Activated naive CD8-positive, alpha-beta T cell treated with anti-CD3 and anti-CD28 coated beads, Interleukin-2, amount 50 U/mL, for 24 hours (primary cell): ENCODE results near the gene FGF6.
"Not testable (repeated sequence)": the region's sequence is repeated elsewhere in the genome, so short reads cannot be mapped to it uniquely, and the experiment has no call there.

Experiments
- ATAC-seq: fragments of 150-1000 bp; cut with Tn5 transposase; one replicate; pipeline ENCODE4 v1.10.0; 2021
- DNase-seq: peaks from one replicate; pipeline ENCODE4 v3.0.0; 2021
- H3K27ac Mint-ChIP-seq: one replicate; pipeline ENCODE4 v1.8.0; 2021; ENCODE audit warnings: mild to moderate bottlenecking, mixed read lengths
- H3K27me3 Mint-ChIP-seq: one replicate; pipeline ENCODE4 v1.8.0; 2021; ENCODE audit warnings: mixed read lengths
- H3K36me3 Mint-ChIP-seq: one replicate; pipeline ENCODE4 v1.8.0; 2021; ENCODE audit warnings: low read depth, mixed read lengths
- H3K4me1 Mint-ChIP-seq: one replicate; pipeline ENCODE4 v1.8.0; 2021; ENCODE audit warnings: mixed read lengths
- H3K4me3 Mint-ChIP-seq: one replicate; pipeline ENCODE4 v1.8.0; 2021; ENCODE audit warnings: mild to moderate bottlenecking, moderate library complexity, mixed read lengths
- H3K9me3 Mint-ChIP-seq: one replicate; pipeline ENCODE4 v1.8.0; 2021; ENCODE audit warnings: mixed read lengths

Gene FGF6

DNA sequence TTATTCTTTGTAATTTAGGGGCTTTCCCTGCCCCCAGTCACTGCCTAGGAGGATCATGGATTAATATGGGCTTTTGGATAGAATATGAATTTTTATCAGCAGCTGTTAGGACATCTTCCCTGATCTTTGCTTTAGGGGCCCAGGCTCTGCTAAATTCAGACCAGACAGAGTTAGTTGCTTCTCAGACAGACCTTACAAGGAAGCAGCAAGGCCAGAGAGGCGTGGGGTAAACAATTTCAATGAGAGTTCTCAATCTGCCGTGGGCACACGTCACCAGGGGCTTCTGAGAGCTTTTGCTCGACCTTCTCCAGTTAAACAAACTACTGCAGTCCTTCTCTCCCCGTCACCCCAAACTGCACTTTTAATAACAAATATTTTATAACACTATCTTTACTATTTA lies 27.7 kb downstream of the FGF6 start:
- DNase-seq: no peak
- no peaks in the 10 kb centered on the region for H3K36me3 Mint-ChIP-seq
- H3K27me3 Mint-ChIP-seq: peaks cover 6% of the 10 kb centered on the region
- H3K9me3 Mint-ChIP-seq: no peaks in the 10 kb centered on the region
- no peak overlapping the region for H3K4me3 Mint-ChIP-seq
- H3K27ac Mint-ChIP-seq: no peak overlapping the region
- peaks cover 8% of the 10 kb centered on the region for H3K4me1 Mint-ChIP-seq
- ATAC-seq: no peak

DNA sequence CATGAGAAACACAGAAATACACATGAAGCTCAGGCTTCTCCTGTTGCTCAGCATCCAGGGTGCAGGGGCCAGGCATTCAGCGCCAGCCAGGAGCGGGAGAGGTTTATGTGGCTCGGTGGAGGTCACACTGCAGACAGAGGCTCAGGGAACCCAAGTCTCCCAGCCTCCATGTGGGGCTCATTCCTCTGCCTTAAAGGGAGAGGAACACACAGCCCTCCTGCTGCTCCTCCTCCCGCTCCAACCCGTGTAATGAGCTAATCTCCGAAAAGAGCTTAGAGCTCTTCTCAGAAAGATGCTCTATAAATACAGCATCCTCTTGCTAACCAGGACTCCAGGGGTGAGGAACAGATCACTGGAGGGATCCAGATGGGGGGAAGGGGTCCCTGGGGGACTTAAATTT lies 28.2 kb downstream of the FGF6 start:
- Mint-ChIP-seq H3K27me3 (peaks cover 6% of the 10 kb centered on the region), H3K9me3 (no peaks in the 10 kb centered on the region), H3K4me3 (no peak overlapping the region), H3K27ac (no peak overlapping the region), H3K4me1 (peaks cover 8% of the 10 kb centered on the region), H3K36me3 (no peaks in the 10 kb centered on the region)
- no peak for DNase-seq
- ATAC-seq: no peak

DNA sequence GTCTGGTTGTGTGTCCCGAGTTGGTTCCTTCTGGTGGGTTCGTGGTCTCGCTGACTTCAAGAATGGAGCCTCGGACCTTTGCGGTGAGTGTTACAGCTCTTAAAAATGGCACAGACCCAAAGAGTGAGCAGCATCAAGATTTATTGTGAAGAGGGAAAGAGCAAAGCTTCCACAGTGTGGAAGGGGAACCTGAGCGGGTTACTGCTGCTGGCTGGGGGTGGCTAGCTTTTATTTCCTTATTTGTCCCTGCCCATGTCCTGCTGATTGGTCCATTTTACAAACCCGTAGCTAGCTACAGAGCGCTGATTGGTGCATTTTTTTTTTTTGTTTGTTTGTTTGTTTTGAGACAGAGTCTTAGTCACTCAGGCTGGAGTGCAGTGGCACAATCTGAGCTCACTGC lies 29.3 kb downstream of the FGF6 start:
- ATAC-seq: no peak
- H3K36me3 Mint-ChIP-seq: no peaks in the 10 kb centered on the region

DNA sequence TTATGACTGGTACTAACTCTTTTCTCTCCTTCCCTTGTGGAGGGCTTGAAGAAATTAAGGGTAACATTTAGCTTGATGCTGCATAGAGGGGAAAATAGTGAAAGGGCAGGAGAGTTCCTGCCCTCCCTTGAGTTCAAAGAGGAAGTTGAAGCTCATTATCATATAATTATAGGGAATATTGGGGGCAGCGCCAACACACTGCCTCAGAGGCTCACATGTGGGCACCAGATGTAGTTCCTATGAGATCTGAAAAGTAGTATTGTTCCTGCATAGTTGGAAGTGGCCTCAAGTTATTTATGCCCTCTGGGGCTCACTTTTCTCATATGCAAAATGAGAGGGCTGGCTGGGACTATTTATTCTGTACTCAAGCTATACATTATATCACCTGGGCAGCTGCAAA lies 33.1 kb downstream of the FGF6 start:
- no peak overlapping the region for H3K27ac Mint-ChIP-seq

More for the DNA sequence above, 29.3 kb downstream of the FGF6 start:
- no peak overlapping the region for H3K4me3 Mint-ChIP-seq
- DNase-seq: no peak
- no peaks in the 10 kb centered on the region for H3K9me3 Mint-ChIP-seq
- H3K27ac Mint-ChIP-seq: no peak overlapping the region
- peaks cover 8% of the 10 kb centered on the region for H3K4me1 Mint-ChIP-seq
- peaks cover 6% of the 10 kb centered on the region for H3K27me3 Mint-ChIP-seq

DNA sequence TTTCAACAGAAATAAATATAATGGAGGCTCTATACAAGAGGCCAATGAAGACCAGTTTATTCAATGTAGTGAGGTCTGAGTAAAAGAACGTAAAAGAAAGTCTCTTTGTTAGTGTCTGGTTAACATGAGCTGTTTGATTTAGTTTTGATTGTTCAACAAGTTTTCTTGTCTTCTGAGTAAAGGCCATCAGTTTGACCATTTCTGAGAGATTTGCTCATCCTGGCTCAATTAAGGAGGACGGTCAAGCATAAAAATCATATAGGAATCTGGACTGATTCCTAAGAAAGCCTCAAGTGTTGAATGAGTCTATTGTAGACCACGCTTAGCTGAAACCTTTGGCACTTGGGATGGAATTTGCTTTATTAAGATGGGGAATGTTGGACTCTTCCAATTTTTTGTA lies 33.6 kb downstream of the FGF6 start:
- Mint-ChIP-seq H3K27ac (no peak overlapping the region), H3K4me3 (no peak overlapping the region), H3K36me3 (no peaks in the 10 kb centered on the region), H3K4me1 (peaks cover 8% of the 10 kb centered on the region), H3K9me3 (no peaks in the 10 kb centered on the region), H3K27me3 (peaks cover 2% of the 10 kb centered on the region)
- DNase-seq (no peak), ATAC-seq (no peak)

More for the DNA sequence above, 33.1 kb downstream of the FGF6 start:
- Mint-ChIP-seq H3K4me3 (no peak overlapping the region), H3K36me3 (no peaks in the 10 kb centered on the region), H3K9me3 (no peaks in the 10 kb centered on the region), H3K27me3 (peaks cover 2% of the 10 kb centered on the region), H3K4me1 (peaks cover 8% of the 10 kb centered on the region)
- no peak for ATAC-seq
- DNase-seq: no peak

DNA sequence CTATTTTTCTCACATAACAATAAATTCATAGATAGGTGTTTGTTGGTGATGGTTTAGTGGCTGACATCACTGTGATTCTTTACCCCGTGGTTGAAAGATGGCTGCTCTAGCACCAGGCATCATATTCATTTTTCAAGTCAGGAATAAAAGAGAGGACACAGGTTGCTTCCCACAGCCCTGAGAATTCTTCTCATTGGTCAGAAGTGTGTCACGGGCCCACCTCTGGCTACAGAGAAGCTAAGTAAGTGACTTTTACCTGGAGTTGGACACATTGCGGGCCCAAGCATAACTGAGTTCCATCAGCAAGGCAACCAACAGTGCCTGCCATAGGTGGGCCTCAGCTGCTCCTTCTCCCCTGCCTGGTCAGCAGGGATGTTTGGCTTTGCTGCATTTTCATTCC lies 38.5 kb downstream of the FGF6 start:
- ATAC-seq (no peak), DNase-seq (no peak)
- no peaks in the 10 kb centered on the region for H3K4me1 Mint-ChIP-seq
- no peak overlapping the region for H3K27ac Mint-ChIP-seq
- no peaks in the 10 kb centered on the region for H3K9me3 Mint-ChIP-seq
- H3K27me3 Mint-ChIP-seq: no peaks in the 10 kb centered on the region
- no peaks in the 10 kb centered on the region for H3K36me3 Mint-ChIP-seq
- no peak overlapping the region for H3K4me3 Mint-ChIP-seq

DNA sequence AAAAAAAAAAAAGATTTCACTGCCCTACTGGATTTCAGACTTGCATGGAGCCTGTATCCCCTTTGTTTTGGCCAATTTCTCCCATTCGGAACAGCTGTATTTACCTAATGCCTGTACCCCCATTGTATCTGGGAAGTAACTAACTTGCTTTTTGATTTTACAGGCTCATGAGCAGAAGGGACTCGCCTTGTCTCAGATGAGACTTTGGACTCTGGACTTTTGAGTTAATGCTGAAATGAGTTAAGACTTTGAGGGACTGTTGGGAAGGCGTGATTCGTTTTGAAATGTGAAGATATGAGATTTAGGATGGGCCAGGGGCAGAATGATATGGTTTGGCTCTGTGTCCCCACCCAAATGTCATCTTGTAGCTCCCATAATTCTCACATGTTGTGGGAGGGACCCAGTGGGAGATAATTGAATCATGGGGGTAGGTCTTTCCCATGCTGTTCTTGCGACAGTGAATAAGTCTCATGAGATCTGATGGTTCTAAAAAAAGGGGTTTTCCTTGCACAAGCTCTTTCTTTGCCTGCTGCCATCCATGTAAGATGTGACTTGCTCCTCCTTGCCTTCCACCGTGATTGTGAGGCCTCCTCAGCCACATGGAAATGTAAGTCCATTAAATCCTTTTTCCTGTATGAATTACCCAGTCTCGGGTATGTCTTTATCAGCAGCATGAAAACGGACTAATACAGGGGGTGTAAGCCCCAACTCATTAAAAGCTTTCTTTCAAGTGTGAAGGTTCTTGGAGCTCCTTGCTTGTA lies 40.6 kb downstream of the FGF6 start:
- H3K9me3 Mint-ChIP-seq, H3K36me3 Mint-ChIP-seq, H3K27ac Mint-ChIP-seq, H3K27me3 Mint-ChIP-seq, H3K4me3 Mint-ChIP-seq, H3K4me1 Mint-ChIP-seq, DNase-seq, ATAC-seq: not testable (repeated sequence)

DNA sequence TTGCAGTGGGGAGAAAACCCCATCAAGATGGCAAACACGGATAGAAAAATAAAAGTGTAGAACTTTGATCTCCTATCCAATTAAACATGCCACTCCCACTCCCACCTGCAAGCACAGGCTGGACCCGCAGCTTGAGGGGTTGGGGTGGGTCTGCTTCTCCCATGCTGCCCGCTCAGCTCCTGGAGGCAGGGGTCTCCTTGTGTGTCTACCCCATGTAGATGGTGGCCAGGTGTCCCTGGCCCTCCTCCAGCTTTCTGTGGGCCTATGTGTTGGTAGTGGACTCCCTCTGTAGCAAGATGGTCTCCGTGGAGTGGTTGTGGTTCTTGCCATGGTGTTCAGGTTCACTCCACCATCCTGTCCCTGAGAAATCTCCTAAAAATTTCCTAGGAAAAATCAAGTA lies 42.6 kb downstream of the FGF6 start:
- no peak overlapping the region for H3K27ac Mint-ChIP-seq
- H3K4me3 Mint-ChIP-seq: no peak overlapping the region
- ATAC-seq (no peak), DNase-seq (no peak)
- H3K27me3 Mint-ChIP-seq: peaks cover 2% of the 10 kb centered on the region
- H3K4me1 Mint-ChIP-seq: no peaks in the 10 kb centered on the region
- H3K9me3 Mint-ChIP-seq: no peaks in the 10 kb centered on the region
- no peaks in the 10 kb centered on the region for H3K36me3 Mint-ChIP-seq

DNA sequence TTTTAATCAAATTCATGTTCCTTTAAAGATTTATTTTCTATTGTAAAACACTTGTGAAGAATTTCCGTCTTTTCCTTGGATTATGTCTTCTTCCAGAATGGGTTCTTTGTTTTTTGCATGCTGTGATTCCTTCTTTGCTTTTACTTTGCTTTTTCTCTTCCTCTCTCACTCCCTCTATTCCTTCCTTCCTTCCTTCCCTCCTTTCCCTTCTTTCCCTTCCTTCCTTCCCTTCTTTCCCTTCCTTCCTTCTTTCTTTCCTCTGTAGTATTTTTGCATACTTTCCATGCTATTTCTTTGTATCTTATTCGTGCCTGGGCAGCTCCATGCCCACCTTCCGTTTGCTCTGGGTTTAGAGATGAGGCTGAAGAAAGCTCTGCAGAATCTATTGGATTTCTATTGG lies 44.5 kb downstream of the FGF6 start:
- no peaks in the 10 kb centered on the region for H3K4me1 Mint-ChIP-seq
- H3K36me3 Mint-ChIP-seq: no peaks in the 10 kb centered on the region
- DNase-seq (no peak), ATAC-seq (no peak)
- no peak overlapping the region for H3K4me3 Mint-ChIP-seq
- H3K9me3 Mint-ChIP-seq: no peaks in the 10 kb centered on the region
- no peak overlapping the region for H3K27ac Mint-ChIP-seq
- peaks cover 2% of the 10 kb centered on the region for H3K27me3 Mint-ChIP-seq

DNA sequence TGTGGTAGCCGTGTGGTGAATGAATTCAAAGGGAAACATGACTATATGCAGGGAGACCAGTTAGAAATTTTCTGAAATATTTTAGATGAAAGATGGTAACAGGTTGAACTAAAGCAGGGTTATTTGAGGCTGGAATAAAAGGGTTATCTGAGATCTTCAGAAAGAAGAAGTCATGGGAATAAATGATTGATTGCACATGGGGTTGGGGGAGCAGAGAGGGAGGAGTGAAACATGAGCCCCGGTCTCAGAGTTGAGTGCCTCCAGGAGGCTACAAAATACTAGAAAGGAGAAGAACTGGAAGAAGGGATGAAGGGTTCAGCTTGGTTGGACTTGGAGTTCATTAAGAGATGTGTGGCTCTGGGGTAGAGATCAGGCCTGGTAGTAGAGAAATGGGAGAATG lies 49.8 kb downstream of the FGF6 start:
- peaks cover 27% of the 10 kb centered on the region for H3K27me3 Mint-ChIP-seq

DNA sequence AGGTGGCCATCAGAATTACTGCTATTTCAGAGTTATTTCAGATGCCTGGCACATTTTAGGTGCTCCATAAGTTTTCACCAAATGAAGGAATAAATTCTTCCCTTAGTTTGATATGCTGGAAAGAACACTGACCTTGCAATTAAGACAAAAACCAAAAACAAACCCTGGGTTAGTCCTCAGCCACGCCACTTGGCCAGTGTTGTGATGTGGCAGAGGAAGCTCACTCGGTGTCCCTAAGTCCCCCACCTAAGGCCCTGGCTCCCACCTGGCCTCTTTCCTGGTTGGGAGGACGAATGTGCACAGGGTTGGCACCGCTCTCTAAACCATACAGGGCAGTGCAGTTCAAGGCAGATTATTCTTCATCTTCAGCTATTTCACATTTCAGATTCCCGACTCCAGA lies 52.4 kb downstream of the FGF6 start:
- peaks cover 9% of the 10 kb centered on the region for H3K4me1 Mint-ChIP-seq
- ATAC-seq (no peak), DNase-seq (no peak)
- no peaks in the 10 kb centered on the region for H3K9me3 Mint-ChIP-seq
- H3K27me3 Mint-ChIP-seq: peaks cover 24% of the 10 kb centered on the region
- no peak overlapping the region for H3K4me3 Mint-ChIP-seq
- H3K36me3 Mint-ChIP-seq: no peaks in the 10 kb centered on the region
- no peak overlapping the region for H3K27ac Mint-ChIP-seq

More for the DNA sequence above, 49.8 kb downstream of the FGF6 start:
- H3K4me1 Mint-ChIP-seq: peaks cover 9% of the 10 kb centered on the region
- H3K4me3 Mint-ChIP-seq: no peak overlapping the region
- H3K9me3 Mint-ChIP-seq: no peaks in the 10 kb centered on the region
- H3K36me3 Mint-ChIP-seq: no peaks in the 10 kb centered on the region
- DNase-seq (no peak), ATAC-seq (no peak)
- no peak overlapping the region for H3K27ac Mint-ChIP-seq

DNA sequence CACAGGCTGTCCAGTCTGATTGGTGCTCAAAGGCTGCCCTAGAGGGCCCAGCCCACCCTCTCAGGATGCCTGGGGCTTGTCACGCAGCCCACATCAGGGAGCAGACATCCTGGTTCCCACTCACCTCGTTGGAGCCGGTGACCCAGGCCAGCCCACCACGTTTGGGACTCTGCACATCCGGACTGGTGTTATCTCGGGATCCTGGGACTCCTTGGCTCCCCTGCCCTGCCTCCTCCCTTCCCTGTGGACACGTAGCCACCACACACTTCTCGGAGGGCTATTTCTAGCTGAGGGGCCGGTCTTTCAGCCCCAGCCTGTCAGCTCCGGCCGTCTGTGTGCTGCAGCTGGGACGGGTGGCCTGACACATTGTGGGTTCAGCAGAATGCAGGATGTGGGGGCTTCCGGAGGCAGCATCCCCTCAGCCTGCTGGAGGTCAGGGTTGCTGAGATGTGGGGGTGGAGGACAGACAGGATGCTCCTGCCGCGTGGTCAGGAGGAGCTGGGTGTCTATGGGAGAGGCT lies 53.3 kb downstream of the FGF6 start:
- Mint-ChIP-seq H3K9me3 (no peaks in the 10 kb centered on the region), H3K27me3 (peaks cover 24% of the 10 kb centered on the region), H3K4me3 (no peak overlapping the region), H3K27ac (no peak overlapping the region), H3K36me3 (no peaks in the 10 kb centered on the region), H3K4me1 (peaks cover 9% of the 10 kb centered on the region)
- peak; percentile 7 for DNase-seq
- ATAC-seq: no peak

DNA sequence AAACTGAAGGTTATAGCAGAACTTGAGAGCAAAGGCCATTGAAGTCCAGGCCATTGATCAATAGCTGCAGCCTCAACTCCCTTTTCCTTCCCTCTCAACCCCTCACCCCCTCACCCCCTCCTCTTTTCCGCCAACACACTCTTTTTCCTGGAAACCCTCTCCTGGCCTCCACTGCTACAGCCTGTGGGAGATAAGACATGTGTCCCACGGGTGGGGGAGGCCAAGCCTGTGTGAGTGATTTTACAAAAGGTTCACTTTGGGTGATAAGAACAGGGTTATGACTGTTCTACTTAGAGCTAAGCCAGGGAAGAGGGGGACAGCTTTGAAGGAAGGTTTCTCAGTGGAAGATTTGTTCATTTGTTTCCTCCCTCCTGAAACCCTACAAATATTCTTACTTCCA lies 57.0 kb downstream of the FGF6 start:
- no peaks in the 10 kb centered on the region for H3K36me3 Mint-ChIP-seq
- H3K4me1 Mint-ChIP-seq: peaks cover 9% of the 10 kb centered on the region
- H3K27ac Mint-ChIP-seq: no peak overlapping the region
- peaks cover 7% of the 10 kb centered on the region for H3K27me3 Mint-ChIP-seq
- no peak for DNase-seq
- no peak for ATAC-seq
- H3K9me3 Mint-ChIP-seq: no peaks in the 10 kb centered on the region
- H3K4me3 Mint-ChIP-seq: no peak overlapping the region

DNA sequence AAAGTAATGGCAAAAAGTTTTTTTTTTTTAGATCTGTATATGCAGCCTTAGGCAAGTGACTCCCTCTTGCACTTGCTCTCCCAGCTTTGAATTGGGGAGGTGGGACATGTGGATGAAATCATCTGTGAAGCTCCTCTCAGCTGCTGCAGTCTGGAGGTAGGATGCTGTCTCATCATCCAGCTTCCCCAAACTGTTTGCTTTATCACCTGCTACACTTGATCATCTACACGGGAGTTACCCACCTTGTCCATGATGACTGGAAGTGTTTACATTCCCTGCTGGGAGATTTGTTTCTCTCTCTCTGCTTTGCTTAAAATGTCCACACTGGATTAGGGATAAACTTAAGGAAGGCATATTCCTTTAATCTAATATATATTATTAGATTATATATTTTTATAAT lies 57.6 kb downstream of the FGF6 start:
- Mint-ChIP-seq H3K27ac (no peak overlapping the region), H3K9me3 (no peaks in the 10 kb centered on the region), H3K4me3 (no peak overlapping the region), H3K4me1 (peaks cover 9% of the 10 kb centered on the region), H3K36me3 (no peaks in the 10 kb centered on the region), H3K27me3 (peaks cover 7% of the 10 kb centered on the region)
- ATAC-seq (no peak), DNase-seq (no peak)

DNA sequence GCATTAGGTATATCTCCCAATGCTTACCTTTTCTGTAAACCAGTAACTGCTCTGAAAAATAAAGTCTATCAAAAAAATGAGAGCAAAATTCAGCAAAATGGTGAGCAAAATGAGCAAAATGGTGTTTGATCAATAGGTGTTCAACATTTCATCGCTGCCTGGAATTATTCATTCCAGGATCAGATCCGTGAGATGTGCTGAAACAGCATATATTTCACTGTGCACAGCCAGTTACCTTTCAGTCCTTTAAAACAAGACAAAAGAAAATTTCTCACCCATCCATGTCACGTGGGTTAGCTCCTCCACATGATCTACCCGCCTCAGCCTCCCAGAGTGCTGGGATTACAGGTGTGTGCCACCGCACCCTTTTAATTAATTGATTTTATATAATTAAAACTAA lies 58.0 kb downstream of the FGF6 start:
- ATAC-seq: no peak
- Mint-ChIP-seq H3K27ac (no peak overlapping the region), H3K4me1 (peaks cover 5% of the 10 kb centered on the region), H3K4me3 (no peak overlapping the region), H3K36me3 (no peaks in the 10 kb centered on the region), H3K9me3 (no peaks in the 10 kb centered on the region), H3K27me3 (peaks cover 4% of the 10 kb centered on the region)
- DNase-seq: no peak

DNA sequence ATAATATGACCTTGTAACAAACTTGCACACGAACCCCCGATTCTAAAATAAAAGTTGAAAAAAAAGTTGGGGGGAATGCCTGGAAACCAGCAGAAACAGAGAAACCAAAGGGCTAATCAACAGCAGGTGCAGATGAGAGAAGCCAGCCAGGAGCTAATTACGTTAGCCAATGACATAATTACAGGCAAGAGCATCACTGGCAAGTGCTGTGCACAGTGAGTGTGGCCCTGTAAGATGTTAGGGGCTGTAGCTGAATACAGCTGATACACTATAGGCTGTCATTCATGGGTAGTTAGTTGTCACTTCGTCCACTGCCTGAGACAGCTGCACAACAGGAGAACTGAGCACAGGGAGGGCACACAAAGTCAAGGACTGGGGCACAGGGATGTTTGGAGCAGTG lies 58.8 kb downstream of the FGF6 start:
- no peaks in the 10 kb centered on the region for H3K4me1 Mint-ChIP-seq
- H3K9me3 Mint-ChIP-seq: no peaks in the 10 kb centered on the region
- H3K4me3 Mint-ChIP-seq: no peak overlapping the region
- peaks cover 4% of the 10 kb centered on the region for H3K27me3 Mint-ChIP-seq
- no peak for ATAC-seq
- H3K36me3 Mint-ChIP-seq: no peaks in the 10 kb centered on the region
- no peak for DNase-seq
- H3K27ac Mint-ChIP-seq: no peak overlapping the region
